HT1080 (cell line): ENCODE measurements around the gene CLSTN2. TPM values are rescaled to one million over a fixed set of nuclear protein-coding genes. Genes with fewer than 3 reads are reported as not detected.

ENCODE experiments used
- DNase-seq: peaks from one replicate; pipeline ENCODE4 v3.0.0-alpha.2; 2015; ENCODE audit warnings: low read depth
- total RNA-seq: library from RNA; depleted of rRNA; stranded (reverse); fragments of >200 nt; shearing (Covaris generic); gene quantifications from 2 replicates; pipeline ENCODE4 v1.2.3, GENCODE V29; 2014

The CLSTN2 gene
- total RNA-seq, 1 experiment from 2014 or later = 0.23 TPM

DNA sequence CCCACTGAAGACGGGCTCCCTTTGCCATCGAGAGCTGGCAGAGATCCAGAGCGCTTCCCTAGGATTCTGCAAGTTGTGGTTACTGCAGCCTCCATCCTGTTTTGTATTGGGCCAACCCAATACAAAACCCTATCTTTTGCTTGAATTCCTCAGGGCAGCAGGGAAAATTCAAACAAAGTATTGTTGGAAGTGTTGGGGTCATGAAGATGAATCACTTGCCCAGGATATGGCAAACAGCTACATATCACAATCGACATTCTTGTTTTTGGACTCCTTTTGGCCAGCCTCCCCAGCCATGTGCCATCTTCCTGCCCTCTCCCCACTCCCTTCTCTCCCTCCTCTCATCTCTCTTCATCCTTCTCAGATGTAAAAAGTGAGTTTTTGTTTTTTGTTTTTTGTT, 642.9 kb downstream of the CLSTN2 start:
- DNase-seq = peak; percentile 70

DNA sequence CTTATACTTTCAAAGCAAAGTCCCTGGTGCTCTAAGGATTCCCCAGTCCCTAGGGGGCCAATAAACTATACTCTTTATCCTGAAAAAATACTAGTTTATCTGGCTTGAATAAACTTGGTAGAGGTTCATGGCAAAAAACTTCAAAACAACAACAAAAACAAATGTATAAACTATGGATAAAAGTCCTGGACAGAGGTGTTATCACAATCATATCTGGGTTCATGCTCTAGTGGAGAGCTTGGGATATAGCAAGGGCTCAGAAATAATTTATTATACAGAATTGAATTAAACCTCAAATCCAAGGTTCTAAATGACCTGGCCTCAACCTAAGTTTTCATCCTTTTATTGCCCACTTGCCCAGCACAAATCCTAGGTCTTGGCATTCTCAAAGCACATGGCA, 644.3 kb downstream of the CLSTN2 start:
- DNase-seq = no peak

DNA sequence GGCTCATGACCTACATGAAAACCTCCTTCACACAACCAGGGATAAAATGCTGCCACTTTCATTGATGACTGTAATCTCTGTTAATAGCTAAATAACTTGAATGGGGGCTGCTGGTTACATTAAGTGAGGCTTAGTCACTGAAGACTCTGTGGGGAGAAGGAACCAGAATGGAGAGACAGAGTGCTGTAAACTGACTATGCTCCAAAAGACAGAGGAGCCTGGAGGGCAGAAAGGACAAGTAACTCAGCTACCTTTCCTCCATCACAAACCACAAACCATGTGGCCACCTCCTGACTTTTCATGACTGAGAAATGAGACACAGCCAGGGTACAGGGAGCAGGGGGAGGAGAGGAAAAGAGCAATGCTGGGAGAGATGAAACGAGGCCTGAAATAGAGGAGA, 645.8 kb downstream of the CLSTN2 start:
- DNase-seq = peak; percentile 80

DNA sequence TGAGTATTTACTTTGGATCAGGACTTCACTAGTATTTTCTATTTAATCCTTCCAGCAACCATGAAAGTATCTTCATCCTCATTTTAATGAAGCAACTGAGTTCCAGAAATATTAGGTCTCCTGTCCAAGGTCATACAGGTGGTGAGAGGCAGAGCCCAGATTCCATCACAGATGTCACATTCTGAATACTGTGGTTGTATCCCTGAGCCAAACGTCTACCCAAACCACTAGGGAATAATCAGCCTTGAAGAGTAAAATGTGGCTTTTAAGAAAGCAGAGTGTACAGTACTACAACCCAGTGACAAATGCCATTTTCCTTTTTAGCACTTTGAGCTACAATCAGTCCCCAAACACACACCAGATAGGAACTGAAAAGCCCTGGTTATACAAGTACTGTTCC, 649.6 kb downstream of the CLSTN2 start:
- no peak for DNase-seq

DNA sequence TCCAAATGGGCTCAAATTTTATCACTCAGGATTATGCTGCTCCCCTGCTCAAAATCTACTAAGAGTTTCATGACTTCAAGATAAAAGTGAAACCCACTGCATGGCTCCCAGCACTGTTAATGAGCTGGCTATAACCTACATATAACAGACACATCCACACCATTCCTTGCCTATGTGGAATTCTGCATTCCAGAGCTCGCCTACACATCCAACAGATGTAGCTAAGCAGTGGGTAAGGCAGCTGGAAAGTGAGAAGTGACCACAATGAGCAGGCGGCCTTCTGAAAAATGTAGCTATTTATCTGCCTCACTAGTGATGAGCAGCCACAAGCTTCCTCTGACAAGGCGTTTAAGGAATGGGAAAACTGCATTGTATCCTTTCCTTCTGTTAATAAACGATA, 650.8 kb downstream of the CLSTN2 start:
- peak; percentile 70 for DNase-seq

GRCh38 chr3:140586311-140586710, 651.3 kb downstream of the CLSTN2 start:
- DNase-seq = no peak

GRCh38 chr3:140588558-140588957, 653.6 kb downstream of the CLSTN2 start:
- DNase-seq = no peak

GRCh38 chr3:140593766-140594165, 658.8 kb downstream of the CLSTN2 start:
- no peak for DNase-seq

DNA sequence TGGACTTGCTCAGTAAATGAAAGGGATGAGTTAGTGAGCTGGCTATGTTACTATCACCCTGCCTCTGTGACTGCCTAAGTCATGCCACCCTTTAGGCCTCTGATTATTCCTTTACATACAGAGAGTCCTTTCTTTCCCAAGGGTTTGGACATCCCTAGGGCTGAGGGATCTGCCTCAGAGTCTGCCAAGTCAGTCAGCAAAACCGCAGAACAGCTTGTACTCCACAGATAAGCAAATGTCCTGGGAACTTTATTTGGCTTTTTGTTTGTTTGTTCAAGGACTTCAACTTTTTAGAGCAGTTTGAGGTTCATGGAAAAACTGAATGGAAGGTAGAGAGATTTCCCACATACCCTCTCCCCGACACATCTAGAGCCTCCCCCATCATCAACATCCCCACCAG, 660.3 kb downstream of the CLSTN2 start:
- DNase-seq = peak; percentile 70

DNA sequence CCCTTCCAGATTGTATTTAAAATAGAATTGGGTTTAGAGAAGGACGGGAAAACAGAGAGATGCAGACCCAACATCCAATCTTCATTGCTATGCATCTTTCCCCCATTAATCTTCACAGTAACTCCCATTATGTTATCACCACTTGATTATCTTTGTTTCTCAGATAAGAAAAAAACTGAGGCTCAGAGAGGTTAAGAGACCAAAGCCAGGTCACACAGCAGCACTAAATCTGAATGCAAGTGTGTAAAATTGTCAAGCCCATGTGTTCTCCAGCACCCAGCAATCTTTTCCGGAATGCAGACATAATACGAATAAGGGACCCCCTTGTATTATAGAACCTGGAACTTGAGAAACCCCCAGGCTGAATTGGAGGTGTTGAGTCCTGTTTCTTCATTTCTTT, 662.4 kb downstream of the CLSTN2 start:
- no peak for DNase-seq

GRCh38 chr3:140597792-140598191, 662.8 kb downstream of the CLSTN2 start:
- no peak for DNase-seq

GRCh38 chr3:140599009-140599408, 664.0 kb downstream of the CLSTN2 start:
- DNase-seq = no peak

- DNase-seq = no peak
These were observed 664.5 kb downstream of the CLSTN2 start for GRCh38 chr3:140599496-140599895.

DNA sequence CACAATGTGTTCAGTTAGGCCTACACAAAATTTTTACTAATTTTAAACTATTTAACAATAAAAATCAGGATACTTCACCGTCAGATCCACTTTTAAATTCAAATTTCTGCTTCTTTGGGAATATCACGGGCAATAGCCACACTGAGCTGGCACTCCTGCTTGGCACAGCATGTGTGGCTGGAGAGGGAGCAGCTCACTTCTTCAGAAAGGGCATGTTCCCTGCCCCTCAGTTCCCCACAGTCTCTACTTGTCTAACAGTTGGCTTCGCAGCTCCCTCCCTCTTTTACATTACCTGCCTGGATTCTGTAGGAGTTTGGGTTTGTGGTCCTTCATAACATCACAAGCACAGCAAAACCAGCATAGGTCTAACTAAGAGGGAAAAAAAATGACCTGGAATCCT, 666.9 kb downstream of the CLSTN2 start:
- DNase-seq = no peak

DNA sequence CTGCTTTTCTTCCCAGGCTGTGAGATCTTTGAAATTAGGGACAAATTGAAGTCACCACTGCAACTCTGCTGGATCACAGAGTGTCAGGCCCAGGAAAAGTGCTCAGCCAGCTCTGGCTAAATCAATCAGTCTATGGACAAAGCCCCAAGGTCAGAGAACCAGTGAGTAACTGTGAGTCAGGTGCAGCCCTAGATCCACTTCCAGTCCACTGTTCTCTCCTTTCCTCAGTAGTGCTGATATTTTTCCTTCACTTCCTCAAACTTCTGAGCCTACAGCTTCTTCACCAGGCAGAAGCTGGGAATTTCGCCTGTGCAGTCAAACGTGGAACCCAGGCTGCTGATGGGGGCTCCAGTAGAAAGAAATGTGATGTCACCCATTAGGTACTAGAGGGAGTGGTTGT, 667.8 kb downstream of the CLSTN2 start:
- peak; percentile 62 for DNase-seq

- no peak for DNase-seq
These were observed 668.8 kb downstream of the CLSTN2 start for GRCh38 chr3:140603766-140604165.

GRCh38 chr3:140610544-140610943, 675.6 kb downstream of the CLSTN2 start:
- peak; percentile 38 for DNase-seq

GRCh38 chr3:140614001-140614400, 679.0 kb downstream of the CLSTN2 start:
- DNase-seq = no peak

DNA sequence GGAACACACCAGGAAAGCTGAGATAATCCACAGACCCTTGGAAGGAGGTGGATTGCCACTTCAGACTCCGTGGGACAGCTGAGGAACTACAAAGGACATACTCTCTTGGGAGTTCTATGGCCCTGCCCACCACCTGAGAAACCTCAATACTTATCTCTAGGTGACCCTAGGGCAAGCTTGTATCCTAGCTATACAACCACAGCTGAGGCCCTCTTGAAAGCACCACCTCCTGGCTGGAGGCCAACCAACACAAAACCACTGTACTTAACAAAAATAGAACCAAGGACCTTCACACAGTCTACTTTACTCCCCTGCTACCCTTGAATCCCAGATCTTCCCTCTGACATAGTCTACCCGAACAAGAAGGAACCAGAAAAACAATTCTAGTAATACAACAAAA, 682.1 kb downstream of the CLSTN2 start:
- DNase-seq = no peak

DNA sequence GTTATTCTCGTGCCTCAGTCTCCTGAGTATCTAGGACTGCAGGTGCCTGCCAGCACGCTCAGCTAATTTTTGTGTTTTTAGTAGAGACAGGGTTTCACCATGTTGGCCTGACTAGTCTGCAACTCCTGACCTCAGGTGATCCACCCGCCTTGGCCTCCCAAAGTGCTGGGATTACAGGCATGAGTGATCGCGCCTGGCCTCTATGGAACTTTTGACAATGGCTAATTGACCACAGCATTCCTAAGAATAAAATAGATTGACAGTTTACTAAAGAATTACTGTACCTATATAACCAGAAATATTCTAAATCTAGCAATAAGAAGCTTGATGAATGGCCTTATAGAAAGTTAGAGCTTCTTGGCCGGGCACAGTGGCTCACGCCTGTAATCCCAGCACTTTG, 691.9 kb downstream of the CLSTN2 start:
- DNase-seq = no peak
